Raji (cell line): ENCODE measurements around the gene RNF150.

ENCODE experiments used
- POLR2A ChIP-seq: IDR thresholded peaks from 2 replicates; pipeline ENCODE4 v1.6.1; 2011; ENCODE audit warnings: low read depth, low read length, control low read depth; ENCODE audit not compliant: insufficient read depth

Gene RNF150

DNA sequence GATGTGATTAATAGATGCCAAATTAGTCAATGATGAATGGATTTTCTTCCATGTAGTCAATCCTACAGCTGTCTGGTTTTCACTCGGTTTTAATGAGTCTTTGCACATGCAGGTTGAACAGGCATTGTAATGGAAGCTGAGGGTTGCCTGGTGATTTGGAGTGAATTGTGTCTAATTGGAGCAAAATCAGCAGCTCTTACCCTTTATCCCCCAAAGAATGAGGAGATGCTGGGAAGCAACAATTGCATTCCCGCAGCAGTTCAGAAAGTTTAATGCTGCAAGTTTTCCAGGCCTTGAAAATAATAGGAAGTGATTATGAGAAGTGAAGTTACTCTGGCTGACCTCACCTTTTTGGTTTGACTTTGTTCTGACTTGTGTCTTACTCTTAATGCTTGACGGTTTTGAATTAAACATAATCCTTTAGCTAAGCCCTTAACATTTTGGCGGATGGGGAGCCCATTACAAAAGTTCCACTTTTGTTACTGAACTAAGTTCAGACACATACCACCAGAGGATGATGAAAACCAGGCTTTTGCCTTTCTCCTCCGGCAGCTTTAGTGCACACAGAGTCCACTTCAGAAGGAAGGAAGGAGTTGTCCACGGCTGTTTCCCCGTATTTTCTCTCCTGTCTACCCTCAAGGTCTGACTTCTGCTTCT is 298.3 kb downstream of the RNF150 start:
- TF ChIP-seq POLR2A = no peak

GRCh38 chr4:140833280-140833679 is 300.0 kb downstream of the RNF150 start:
- no peak for TF ChIP-seq POLR2A

DNA sequence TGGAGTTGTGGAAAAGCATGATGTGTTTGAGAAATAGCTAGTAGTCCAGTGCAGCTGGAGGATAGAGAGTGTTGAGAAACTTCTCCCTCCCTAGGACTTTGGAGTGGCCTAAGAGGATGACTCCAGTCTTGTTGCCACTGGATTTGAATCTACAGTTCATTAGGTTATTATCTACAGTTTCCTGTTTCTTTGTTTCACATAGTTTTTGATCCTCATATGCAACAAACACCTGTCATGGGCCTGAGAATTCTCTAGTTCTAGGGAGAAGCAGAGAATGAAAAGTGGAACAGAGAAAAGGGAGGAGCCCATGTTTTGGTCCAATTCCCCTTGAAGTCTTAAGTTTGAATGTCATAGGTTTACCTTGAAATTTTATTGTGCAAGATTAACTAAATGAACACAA is 303.4 kb downstream of the RNF150 start:
- no peak for TF ChIP-seq POLR2A

DNA sequence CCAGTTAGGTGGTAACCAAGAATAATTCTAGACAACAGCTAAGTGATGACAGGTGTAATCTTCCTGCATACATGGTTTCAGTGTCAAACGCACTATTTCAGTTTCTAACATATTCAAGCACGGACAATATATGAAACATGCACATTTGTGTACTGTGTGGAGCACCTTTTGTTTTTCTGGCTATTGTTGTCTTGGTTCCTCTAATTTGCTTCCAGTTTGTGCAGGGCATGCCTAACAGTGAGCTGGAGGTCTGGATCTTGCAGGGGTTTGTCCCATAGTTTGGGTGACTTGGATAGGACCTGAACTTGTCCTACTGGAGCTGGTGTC is 306.6 kb downstream of the RNF150 start:
- no peak for TF ChIP-seq POLR2A

- no peak for TF ChIP-seq POLR2A
Observed at GRCh38 chr4:140819610-140820009, 313.7 kb downstream of the RNF150 start.

- no peak for TF ChIP-seq POLR2A
Observed at GRCh38 chr4:140818433-140818832, 314.8 kb downstream of the RNF150 start.

- no peak for TF ChIP-seq POLR2A
Observed at GRCh38 chr4:140816806-140817510, 316.3 kb downstream of the RNF150 start.

DNA sequence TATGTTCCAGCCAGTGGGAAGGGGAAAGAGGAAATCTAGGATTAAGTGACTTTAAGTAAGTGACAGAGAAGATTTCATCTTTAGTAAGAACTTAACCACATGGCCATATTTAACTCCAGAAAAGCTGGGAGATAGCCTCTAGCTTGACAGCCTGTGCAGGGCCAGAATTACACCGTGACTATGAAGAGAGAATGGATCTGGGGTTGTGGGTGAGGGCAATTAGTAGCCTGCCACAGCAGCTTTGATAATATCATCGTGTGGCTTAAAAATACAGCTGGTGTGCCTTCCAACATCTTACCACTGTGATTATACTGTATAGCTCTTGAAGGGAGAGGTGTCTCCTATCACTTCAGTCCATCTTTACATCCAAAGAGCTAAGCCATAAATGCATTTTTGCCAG is 319.5 kb downstream of the RNF150 start:
- TF ChIP-seq POLR2A = no peak

GRCh38 chr4:140812916-140813315 is 320.4 kb downstream of the RNF150 start:
- TF ChIP-seq POLR2A = no peak

- no peak for TF ChIP-seq POLR2A
Observed at GRCh38 chr4:140811429-140811828, 321.8 kb downstream of the RNF150 start.
